Measurements from ENCODE around the gene FEM1B. TPM values are rescaled to one million over a fixed set of nuclear protein-coding genes. Genes with fewer than 3 reads are reported as not detected.

The FEM1B gene
- total RNA-seq, 2 donors from 2014 or later, result 51.3 to 54.6 TPM

- DNase-seq, result peak in 1 of 2 donors; percentile 12
- H3K36me3 Mint-ChIP-seq (ENCODE audit: insufficient read depth in 2 of 2), result no peaks in the 10 kb centered on the region
Observed at GRCh38 chr15:68298882-68299381, 21.4 kb downstream of the FEM1B start.

GRCh38 chr15:68299436-68299835, 21.9 kb downstream of the FEM1B start:
- Mint-ChIP-seq H3K4me3 (no peak overlapping the region), H3K27me3 (ENCODE audit: low read depth) (no peaks in the 10 kb centered on the region), H3K27ac (peak overlapping the region; percentile 88), H3K36me3 (ENCODE audit: insufficient read depth in 2 of 2) (no peaks in the 10 kb centered on the region), H3K9me3 (no peaks in the 10 kb centered on the region), H3K4me1 (ENCODE audit: low read depth) (peaks cover 24% of the 10 kb centered on the region)
- ATAC-seq (replicated peaks in 1 of 2) (no peak), DNase-seq (no peak)

More at GRCh38 chr15:68298882-68299381, 21.4 kb downstream of the FEM1B start:
- ATAC-seq (replicated peaks in 1 of 2), result peak; percentile 48 to 79
- H3K4me3 Mint-ChIP-seq, result peak overlapping the region; percentile 55 to 90
- H3K27ac Mint-ChIP-seq, result peak overlapping the region; percentile 88
- peaks cover 24% of the 10 kb centered on the region for H3K4me1 Mint-ChIP-seq (ENCODE audit: low read depth)
- no peaks in the 10 kb centered on the region for H3K27me3 Mint-ChIP-seq (ENCODE audit: low read depth)
- H3K9me3 Mint-ChIP-seq, result no peaks in the 10 kb centered on the region

GRCh38 chr15:68300115-68300940, 22.8 kb downstream of the FEM1B start:
- Mint-ChIP-seq H3K9me3 (no peaks in the 10 kb centered on the region), H3K4me3 (no peak overlapping the region), H3K27ac (no peak overlapping the region), H3K27me3 (ENCODE audit: low read depth) (no peaks in the 10 kb centered on the region), H3K4me1 (ENCODE audit: low read depth) (peaks cover 24% of the 10 kb centered on the region), H3K36me3 (ENCODE audit: insufficient read depth in 2 of 2) (no peaks in the 10 kb centered on the region)
- DNase-seq (no peak), ATAC-seq (replicated peaks in 1 of 2) (no peak)

GRCh38 chr15:68301301-68301700, 23.8 kb downstream of the FEM1B start:
- no peak for DNase-seq
- H3K27ac Mint-ChIP-seq, result no peak overlapping the region
- ATAC-seq (replicated peaks in 1 of 2), result no peak
- no peak overlapping the region for H3K4me3 Mint-ChIP-seq
- H3K27me3 Mint-ChIP-seq (ENCODE audit: low read depth), result no peaks in the 10 kb centered on the region
- H3K4me1 Mint-ChIP-seq (ENCODE audit: low read depth), result peaks cover 26% of the 10 kb centered on the region
- H3K9me3 Mint-ChIP-seq, result no peaks in the 10 kb centered on the region
- H3K36me3 Mint-ChIP-seq (ENCODE audit: insufficient read depth in 2 of 2), result no peaks in the 10 kb centered on the region

GRCh38 chr15:68302729-68303128, 25.2 kb downstream of the FEM1B start:
- Mint-ChIP-seq H3K27me3 (ENCODE audit: low read depth) (no peaks in the 10 kb centered on the region), H3K4me1 (ENCODE audit: low read depth) (peaks cover 33% of the 10 kb centered on the region), H3K36me3 (ENCODE audit: insufficient read depth in 2 of 2) (no peaks in the 10 kb centered on the region), H3K4me3 (no peak overlapping the region), H3K9me3 (no peaks in the 10 kb centered on the region), H3K27ac (no peak overlapping the region)
- DNase-seq, result no peak
- no peak for ATAC-seq (replicated peaks in 1 of 2)

GRCh38 chr15:68303134-68303533, 25.6 kb downstream of the FEM1B start:
- Mint-ChIP-seq H3K4me1 (ENCODE audit: low read depth) (peaks cover 29% of the 10 kb centered on the region), H3K27me3 (ENCODE audit: low read depth) (no peaks in the 10 kb centered on the region), H3K4me3 (no peak overlapping the region), H3K36me3 (ENCODE audit: insufficient read depth in 2 of 2) (no peaks in the 10 kb centered on the region), H3K9me3 (no peaks in the 10 kb centered on the region), H3K27ac (no peak overlapping the region)
- ATAC-seq (replicated peaks in 1 of 2), result no peak
- DNase-seq, result no peak

- Mint-ChIP-seq H3K27ac (no peak overlapping the region), H3K36me3 (ENCODE audit: insufficient read depth in 2 of 2) (no peaks in the 10 kb centered on the region), H3K27me3 (ENCODE audit: low read depth) (no peaks in the 10 kb centered on the region), H3K4me3 (no peak overlapping the region), H3K9me3 (no peaks in the 10 kb centered on the region), H3K4me1 (ENCODE audit: low read depth) (peaks cover 23% of the 10 kb centered on the region)
- DNase-seq, result no peak
- no peak for ATAC-seq (replicated peaks in 1 of 2)
Observed at GRCh38 chr15:68303560-68304436, 26.3 kb downstream of the FEM1B start.

- H3K36me3 Mint-ChIP-seq (ENCODE audit: insufficient read depth in 2 of 2), result no peaks in the 10 kb centered on the region
- no peaks in the 10 kb centered on the region for H3K9me3 Mint-ChIP-seq
- ATAC-seq (replicated peaks in 1 of 2) (no peak), DNase-seq (no peak)
- no peak overlapping the region for H3K4me3 Mint-ChIP-seq
- H3K27me3 Mint-ChIP-seq (ENCODE audit: low read depth), result no peaks in the 10 kb centered on the region
- no peak overlapping the region for H3K27ac Mint-ChIP-seq
- H3K4me1 Mint-ChIP-seq (ENCODE audit: low read depth), result peaks cover 15% of the 10 kb centered on the region
Observed at GRCh38 chr15:68304589-68305337, 27.2 kb downstream of the FEM1B start.

- H3K27me3 Mint-ChIP-seq (ENCODE audit: low read depth), result no peaks in the 10 kb centered on the region
- H3K4me3 Mint-ChIP-seq, result no peak overlapping the region
- ATAC-seq (replicated peaks in 1 of 2) (no peak), DNase-seq (no peak)
- H3K4me1 Mint-ChIP-seq (ENCODE audit: low read depth), result peaks cover 15% of the 10 kb centered on the region
- no peaks in the 10 kb centered on the region for H3K36me3 Mint-ChIP-seq (ENCODE audit: insufficient read depth in 2 of 2)
- H3K27ac Mint-ChIP-seq, result no peak overlapping the region
- no peaks in the 10 kb centered on the region for H3K9me3 Mint-ChIP-seq
Observed at GRCh38 chr15:68305420-68305871, 27.9 kb downstream of the FEM1B start.

GRCh38 chr15:68307131-68307928, 29.8 kb downstream of the FEM1B start:
- Mint-ChIP-seq H3K36me3 (ENCODE audit: insufficient read depth in 2 of 2) (no peaks in the 10 kb centered on the region), H3K4me3 (no peak overlapping the region), H3K27ac (no peak overlapping the region), H3K4me1 (ENCODE audit: low read depth) (peaks cover 10% of the 10 kb centered on the region), H3K9me3 (no peaks in the 10 kb centered on the region), H3K27me3 (ENCODE audit: low read depth) (no peaks in the 10 kb centered on the region)
- no peak for ATAC-seq (replicated peaks in 1 of 2)
- DNase-seq, result no peak

GRCh38 chr15:68309024-68309423, 31.5 kb downstream of the FEM1B start:
- Mint-ChIP-seq H3K4me3 (no peak overlapping the region), H3K36me3 (ENCODE audit: insufficient read depth in 2 of 2) (no peaks in the 10 kb centered on the region), H3K9me3 (no peaks in the 10 kb centered on the region), H3K27me3 (ENCODE audit: low read depth) (no peaks in the 10 kb centered on the region), H3K4me1 (ENCODE audit: low read depth) (peaks cover 10% of the 10 kb centered on the region), H3K27ac (no peak overlapping the region)
- DNase-seq (no peak), ATAC-seq (replicated peaks in 1 of 2) (no peak)

GRCh38 chr15:68310178-68310803, 32.7 kb downstream of the FEM1B start:
- no peak overlapping the region for H3K4me3 Mint-ChIP-seq
- no peaks in the 10 kb centered on the region for H3K27me3 Mint-ChIP-seq (ENCODE audit: low read depth)
- no peaks in the 10 kb centered on the region for H3K36me3 Mint-ChIP-seq (ENCODE audit: insufficient read depth in 2 of 2)
- peaks cover 10% of the 10 kb centered on the region for H3K4me1 Mint-ChIP-seq (ENCODE audit: low read depth)
- H3K9me3 Mint-ChIP-seq, result no peaks in the 10 kb centered on the region
- DNase-seq, result no peak
- ATAC-seq (replicated peaks in 1 of 2), result no peak
- H3K27ac Mint-ChIP-seq, result no peak overlapping the region

All from activated T-cell treated with anti-CD3 and anti-CD28 coated beads, Interleukin-2, amount 50 U/mL, for 72 hours (primary cell).